Measurements from ENCODE around the gene CNPY1. TPM values are rescaled to one million over a fixed set of nuclear protein-coding genes. Genes with fewer than 3 reads are reported as not detected.

Gene CNPY1
- total RNA-seq, 4 donors from 2014 or later = not detected

GRCh38 chr7:155470186-155470487 lies 76.2 kb downstream of the CNPY1 start:
- no peaks in the 10 kb centered on the region for H3K36me3 ChIP-seq
- TF ChIP-seq POLR2AphosphoS5 (IDR thresholded peaks at IDR 0.05) (no peak), EP300 (IDR thresholded peaks at IDR 0.05; ENCODE audit: low read depth) (no peak), POLR2A (IDR thresholded peaks at IDR 0.05) (no peak)
- TF ChIP-seq, protein P1, sequence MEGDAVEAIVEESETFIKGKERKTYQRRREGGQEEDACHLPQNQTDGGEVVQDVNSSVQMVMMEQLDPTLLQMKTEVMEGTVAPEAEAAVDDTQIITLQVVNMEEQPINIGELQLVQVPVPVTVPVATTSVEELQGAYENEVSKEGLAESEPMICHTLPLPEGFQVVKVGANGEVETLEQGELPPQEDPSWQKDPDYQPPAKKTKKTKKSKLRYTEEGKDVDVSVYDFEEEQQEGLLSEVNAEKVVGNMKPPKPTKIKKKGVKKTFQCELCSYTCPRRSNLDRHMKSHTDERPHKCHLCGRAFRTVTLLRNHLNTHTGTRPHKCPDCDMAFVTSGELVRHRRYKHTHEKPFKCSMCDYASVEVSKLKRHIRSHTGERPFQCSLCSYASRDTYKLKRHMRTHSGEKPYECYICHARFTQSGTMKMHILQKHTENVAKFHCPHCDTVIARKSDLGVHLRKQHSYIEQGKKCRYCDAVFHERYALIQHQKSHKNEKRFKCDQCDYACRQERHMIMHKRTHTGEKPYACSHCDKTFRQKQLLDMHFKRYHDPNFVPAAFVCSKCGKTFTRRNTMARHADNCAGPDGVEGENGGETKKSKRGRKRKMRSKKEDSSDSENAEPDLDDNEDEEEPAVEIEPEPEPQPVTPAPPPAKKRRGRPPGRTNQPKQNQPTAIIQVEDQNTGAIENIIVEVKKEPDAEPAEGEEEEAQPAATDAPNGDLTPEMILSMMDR (IDR thresholded peaks at IDR 0.05) = no peak
- no peaks in the 10 kb centered on the region for H3K9me3 ChIP-seq
- H3K4me3 ChIP-seq = no peak overlapping the region
- DNase-seq = no peak
- in situ Hi-C loops (cut with MboI; ENCODE audit: low pct_ligation_motif_present in 1 of 4, low pct_unique_long_range_greater_than_20kb in 1 of 4, low sequenced_read_pairs in 3 of 4) (no loop called here), intact Hi-C loops (cut with DNase I; ENCODE audit: low total_unique reads) (no loop called here)
- WGBS, 2 donors (ENCODE audit: low coverage in 1 of 2) = 42% methylated on average over 8 of the region's 8 CpGs; no CpG with 5 or more reads in 1 of the 2 donors
- peaks cover 11 to 20% (median 15%) of the 10 kb centered on the region in 4 donors for H3K4me1 ChIP-seq
- no peak overlapping the region for H3K27ac ChIP-seq
- peaks cover 100% of the 10 kb centered on the region for H3K27me3 ChIP-seq

- intact Hi-C loops (cut with DNase I; ENCODE audit: low total_unique reads) (no loop called here), in situ Hi-C loops (cut with MboI; ENCODE audit: low pct_ligation_motif_present in 1 of 4, low pct_unique_long_range_greater_than_20kb in 1 of 4, low sequenced_read_pairs in 3 of 4) (no loop called here)
- peaks cover 11 to 20% (median 15%) of the 10 kb centered on the region in 4 donors for H3K4me1 ChIP-seq
- peaks cover 100% of the 10 kb centered on the region for H3K27me3 ChIP-seq
- H3K36me3 ChIP-seq = no peaks in the 10 kb centered on the region
- 12 to 14% methylated on average over 9 to 12 of the region's 12 CpGs for WGBS, 2 donors (ENCODE audit: low coverage in 1 of 2)
- no peak for TF ChIP-seq POLR2AphosphoS5 (IDR thresholded peaks at IDR 0.05)
- TF ChIP-seq EP300 (IDR thresholded peaks at IDR 0.05; ENCODE audit: low read depth) = no peak
- TF ChIP-seq, protein P1 (IDR thresholded peaks at IDR 0.05) = no peak
- TF ChIP-seq POLR2A (IDR thresholded peaks at IDR 0.05) = no peak
- H3K4me3 ChIP-seq = no peak overlapping the region
- H3K9me3 ChIP-seq = no peaks in the 10 kb centered on the region
- no peak for DNase-seq
- no peak overlapping the region for H3K27ac ChIP-seq
These were observed 76.8 kb downstream of the CNPY1 start for GRCh38 chr7:155469311-155470185.

DNA sequence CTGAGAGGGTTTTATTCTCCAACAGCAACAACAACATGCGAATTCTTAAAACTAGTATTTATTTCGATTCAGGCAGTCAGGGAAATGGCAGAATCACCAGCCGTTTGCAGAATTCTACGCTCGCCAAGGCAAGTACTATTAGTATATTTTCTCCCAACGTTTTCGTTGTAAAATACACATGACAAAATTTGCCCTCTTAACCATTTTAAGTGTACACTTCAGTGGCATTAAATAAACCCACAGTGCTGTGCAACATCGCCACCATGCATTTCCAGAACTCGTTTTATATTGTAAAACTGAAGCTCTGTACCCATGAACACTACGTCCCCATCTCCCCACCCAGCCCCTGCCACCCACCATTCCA lies 77.6 kb downstream of the CNPY1 start:
- 10 to 18% methylated on average over 10 of the region's 10 CpGs for WGBS, 2 donors (ENCODE audit: low coverage in 1 of 2)

More for the DNA sequence above, 77.6 kb downstream of the CNPY1 start:
- H3K4me1 ChIP-seq = peaks cover 11 to 20% (median 15%) of the 10 kb centered on the region in 4 donors
- H3K9me3 ChIP-seq = no peaks in the 10 kb centered on the region
- no peak overlapping the region for H3K4me3 ChIP-seq
- no peak for DNase-seq
- no peak overlapping the region for H3K27ac ChIP-seq
- peaks cover 100% of the 10 kb centered on the region for H3K27me3 ChIP-seq
- TF ChIP-seq POLR2A (IDR thresholded peaks at IDR 0.05) = no peak
- no peak for TF ChIP-seq EP300 (IDR thresholded peaks at IDR 0.05; ENCODE audit: low read depth)
- no peak for TF ChIP-seq POLR2AphosphoS5 (IDR thresholded peaks at IDR 0.05)
- TF ChIP-seq, protein P1 (IDR thresholded peaks at IDR 0.05) = no peak
- in situ Hi-C loops (cut with MboI; ENCODE audit: low pct_ligation_motif_present in 1 of 4, low pct_unique_long_range_greater_than_20kb in 1 of 4, low sequenced_read_pairs in 3 of 4) (no loop called here), intact Hi-C loops (cut with DNase I; ENCODE audit: low total_unique reads) (no loop called here)
- H3K36me3 ChIP-seq = no peaks in the 10 kb centered on the region
